Ishikawa (cell line): ENCODE results near the gene MMS19.

Experiments
- MAX ChIP-seq: IDR thresholded peaks from 2 replicates; pipeline ENCODE4 v1.6.1; 2012
- REST ChIP-seq: IDR thresholded peaks from 2 replicates; pipeline ENCODE4 v1.6.1; 2012; ENCODE audit warnings: low read depth, mild to moderate bottlenecking

GRCh38 chr10:97490592-97490991 is 7.6 kb downstream of the MMS19 start:
- TF ChIP-seq MAX (no peak), REST (no peak)
